Measurements from ENCODE around the gene TMEM269. TPM values are rescaled to one million over a fixed set of nuclear protein-coding genes. Genes with fewer than 3 reads are reported as not detected.
A peak's percentile ranks its signal among the peaks of the same experiment; 100 is the strongest.

The TMEM269 gene
- total RNA-seq, 1 experiment from 2014 or later, result 0.11 TPM

DNA sequence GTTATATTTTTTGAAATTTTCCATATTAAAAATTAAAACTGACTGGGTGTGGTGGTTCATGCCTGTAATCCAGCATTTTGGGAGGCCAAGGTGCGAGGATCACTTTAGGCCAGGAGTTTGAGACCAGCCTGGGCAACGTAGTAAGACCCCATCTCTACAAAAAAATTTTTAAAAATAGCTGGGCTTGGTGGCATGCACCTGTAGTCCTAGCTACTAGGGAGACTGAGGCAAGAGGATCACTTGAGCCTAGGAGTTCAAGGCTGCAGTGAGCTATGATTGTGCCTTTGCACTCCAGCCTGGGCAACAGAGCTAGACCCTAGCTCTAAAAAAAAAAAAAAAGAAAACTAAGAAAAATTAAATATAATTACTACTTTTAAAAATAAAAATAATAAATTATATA lies 36.9 kb downstream of the TMEM269 start:
- no peaks in the 10 kb centered on the region for H4K20me1 ChIP-seq (ENCODE audit: low read length)
- no peaks in the 10 kb centered on the region for H3K36me3 ChIP-seq (ENCODE audit: low read depth, low read length)
- DNase-seq, result no peak
- H3K4me2 ChIP-seq (ENCODE audit: low read length), result no peak overlapping the region
- no peak overlapping the region for H3K27ac ChIP-seq (ENCODE audit: low read length)
- H3K4me3 ChIP-seq (ENCODE audit: low read length), result no peak overlapping the region
- no peaks in the 10 kb centered on the region for H3F3A ChIP-seq (ENCODE audit: low read length, unreplicated experiment)
- no TSS peak for BruUV-seq (replicated peaks)
- H3K4me1 ChIP-seq (ENCODE audit: insufficient read depth, low read length), result peaks cover 16% of the 10 kb centered on the region
- no peaks in the 10 kb centered on the region for H3K27me3 ChIP-seq (ENCODE audit: low read length)
- ChIA-PET CTCF (interaction anchor here (0.6 kb wide), 1 partner anchor 103 kb away, joined by 8 read pairs; no protein-coding TSS in a partner anchor), POLR2A (ENCODE audit: unreplicated experiment) (no interaction called here)
- H3K9me2 ChIP-seq (replicated peaks; ENCODE audit: low read length), result no peaks in the 10 kb centered on the region
- ATAC-seq, result no peak
- intact Hi-C loops (cut with micrococcal nuclease), result no loop called here
- no peak overlapping the region for H2AFZ ChIP-seq (ENCODE audit: low read length)
- no peak for TF ChIP-seq EZH2 (IDR thresholded peaks at IDR 0.05; ENCODE audit: low read length, unreplicated experiment)
- TF ChIP-seq, protein P1, sequence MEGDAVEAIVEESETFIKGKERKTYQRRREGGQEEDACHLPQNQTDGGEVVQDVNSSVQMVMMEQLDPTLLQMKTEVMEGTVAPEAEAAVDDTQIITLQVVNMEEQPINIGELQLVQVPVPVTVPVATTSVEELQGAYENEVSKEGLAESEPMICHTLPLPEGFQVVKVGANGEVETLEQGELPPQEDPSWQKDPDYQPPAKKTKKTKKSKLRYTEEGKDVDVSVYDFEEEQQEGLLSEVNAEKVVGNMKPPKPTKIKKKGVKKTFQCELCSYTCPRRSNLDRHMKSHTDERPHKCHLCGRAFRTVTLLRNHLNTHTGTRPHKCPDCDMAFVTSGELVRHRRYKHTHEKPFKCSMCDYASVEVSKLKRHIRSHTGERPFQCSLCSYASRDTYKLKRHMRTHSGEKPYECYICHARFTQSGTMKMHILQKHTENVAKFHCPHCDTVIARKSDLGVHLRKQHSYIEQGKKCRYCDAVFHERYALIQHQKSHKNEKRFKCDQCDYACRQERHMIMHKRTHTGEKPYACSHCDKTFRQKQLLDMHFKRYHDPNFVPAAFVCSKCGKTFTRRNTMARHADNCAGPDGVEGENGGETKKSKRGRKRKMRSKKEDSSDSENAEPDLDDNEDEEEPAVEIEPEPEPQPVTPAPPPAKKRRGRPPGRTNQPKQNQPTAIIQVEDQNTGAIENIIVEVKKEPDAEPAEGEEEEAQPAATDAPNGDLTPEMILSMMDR (conservative IDR thresholded peaks at IDR 0.05; ENCODE audit: low read depth, low read length), result no peak
- TF ChIP-seq EZH2phosphoT487 (IDR thresholded peaks at IDR 0.05; ENCODE audit: borderline replicate concordance, low read length), result no peak
- no peak overlapping the region for H3K9ac ChIP-seq (ENCODE audit: low read length)
- H3K9me3 ChIP-seq (ENCODE audit: low read length), result no peaks in the 10 kb centered on the region
- 0 out of 2 replicates have a peak, but pooled peaks cover 3% of the 10 kb centered on the region for H3K79me2 ChIP-seq (ENCODE audit: low read length)

DNA sequence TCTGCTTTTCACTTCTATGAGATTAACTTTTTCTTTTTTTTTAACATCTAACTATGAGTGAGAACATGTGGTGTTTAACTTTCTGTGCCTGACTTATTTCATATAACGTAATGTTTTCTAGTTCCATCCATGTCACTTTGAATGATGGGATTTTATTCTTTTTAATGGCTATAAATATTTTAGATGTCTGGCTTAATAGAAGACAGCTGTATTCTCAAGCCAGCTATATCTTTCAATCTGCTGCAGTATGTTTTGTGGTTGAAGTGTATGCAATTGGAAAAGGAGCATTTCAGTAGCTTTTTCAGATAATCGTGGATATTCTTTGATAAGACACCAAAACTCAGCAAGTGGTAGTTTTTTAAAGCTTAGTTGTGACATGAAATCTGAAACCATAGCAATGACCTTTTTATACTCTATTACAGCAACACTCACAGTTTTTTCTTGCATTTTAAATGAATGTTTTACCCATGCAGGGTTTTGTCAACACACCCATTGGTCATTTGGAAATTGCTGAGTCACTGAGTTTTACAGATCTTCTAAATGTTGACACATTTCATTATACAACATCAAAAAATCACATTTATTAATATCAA lies 38.1 kb downstream of the TMEM269 start:
- DNase-seq, result peak; percentile 34
- ChIA-PET POLR2A (ENCODE audit: unreplicated experiment) (interaction anchor here (0.6 kb wide), 1 partner anchor 1225 kb away, joined by 3 read pairs; no protein-coding TSS in a partner anchor), CTCF (no interaction called here)
- no TSS peak for BruUV-seq (replicated peaks)
- Histone ChIP-seq H3K4me1 (ENCODE audit: insufficient read depth, low read length) (peaks cover 11% of the 10 kb centered on the region), H3K9ac (ENCODE audit: low read length) (no peak overlapping the region), H3K27me3 (ENCODE audit: low read length) (no peaks in the 10 kb centered on the region), H3K4me2 (ENCODE audit: low read length) (peak overlapping the region; percentile 15; the same call in 1 of the 2 replicates), H3K9me2 (replicated peaks; ENCODE audit: low read length) (no peaks in the 10 kb centered on the region), H3K36me3 (ENCODE audit: low read depth, low read length) (no peaks in the 10 kb centered on the region), H2AFZ (ENCODE audit: low read length) (no peak overlapping the region), H3F3A (ENCODE audit: low read length, unreplicated experiment) (no peaks in the 10 kb centered on the region), H4K20me1 (ENCODE audit: low read length) (no peaks in the 10 kb centered on the region), H3K9me3 (ENCODE audit: low read length) (no peaks in the 10 kb centered on the region), H3K4me3 (ENCODE audit: low read length) (no peak overlapping the region), H3K79me2 (ENCODE audit: low read length) (0 out of 2 replicates have a peak, but pooled peaks cover 1% of the 10 kb centered on the region), H3K27ac (ENCODE audit: low read length) (no peak overlapping the region)
- ATAC-seq, result peak; percentile 51
- intact Hi-C loops (cut with micrococcal nuclease), result no loop called here
- TF ChIP-seq, protein P1 (conservative IDR thresholded peaks at IDR 0.05; ENCODE audit: low read depth, low read length), result no peak
- TF ChIP-seq EZH2 (IDR thresholded peaks at IDR 0.05; ENCODE audit: low read length, unreplicated experiment) (no peak), EZH2phosphoT487 (IDR thresholded peaks at IDR 0.05; ENCODE audit: borderline replicate concordance, low read length) (no peak)

DNA sequence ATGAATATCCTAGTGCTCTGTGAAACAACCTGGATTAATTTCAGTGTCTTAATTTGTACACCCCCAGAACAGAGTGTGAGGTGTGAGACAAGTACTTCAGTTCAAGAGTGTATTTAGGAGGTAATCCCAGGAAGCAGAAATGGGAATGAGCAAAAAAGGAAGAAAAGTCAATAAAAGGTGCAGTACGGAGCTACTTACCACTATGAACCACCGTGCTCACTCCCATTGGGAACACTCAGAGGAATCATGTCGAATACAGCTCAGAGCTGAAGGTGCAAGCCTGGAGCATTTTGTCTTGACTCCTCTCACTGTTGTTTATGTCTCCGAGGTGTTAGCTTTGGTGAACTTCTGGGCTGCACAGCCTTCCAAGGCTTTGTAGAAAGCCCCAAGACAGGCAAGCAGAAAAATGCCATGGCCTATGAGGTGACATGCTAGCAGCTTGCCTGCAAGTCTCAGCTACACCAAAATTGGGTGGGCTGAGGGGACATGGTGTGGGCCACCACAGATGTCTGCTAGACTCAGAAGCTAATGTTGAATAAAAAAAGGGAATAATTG lies 39.8 kb downstream of the TMEM269 start:
- intact Hi-C loops (cut with micrococcal nuclease), result no loop called here
- ATAC-seq, result no peak
- Histone ChIP-seq H3K4me3 (ENCODE audit: low read length) (no peak overlapping the region), H3K9me3 (ENCODE audit: low read length) (no peaks in the 10 kb centered on the region), H3K9ac (ENCODE audit: low read length) (no peak overlapping the region), H3K9me2 (replicated peaks; ENCODE audit: low read length) (no peaks in the 10 kb centered on the region), H3F3A (ENCODE audit: low read length, unreplicated experiment) (no peaks in the 10 kb centered on the region), H3K27ac (ENCODE audit: low read length) (no peak overlapping the region), H3K4me2 (ENCODE audit: low read length) (no peak overlapping the region), H2AFZ (ENCODE audit: low read length) (no peak overlapping the region), H3K27me3 (ENCODE audit: low read length) (no peaks in the 10 kb centered on the region), H3K79me2 (ENCODE audit: low read length) (no peaks in the 10 kb centered on the region), H3K4me1 (ENCODE audit: insufficient read depth, low read length) (peaks cover 10% of the 10 kb centered on the region), H3K36me3 (ENCODE audit: low read depth, low read length) (no peaks in the 10 kb centered on the region), H4K20me1 (ENCODE audit: low read length) (no peaks in the 10 kb centered on the region)
- DNase-seq, result no peak
- BruUV-seq (replicated peaks), result no TSS peak
- no peak for TF ChIP-seq EZH2 (IDR thresholded peaks at IDR 0.05; ENCODE audit: low read length, unreplicated experiment)
- TF ChIP-seq EZH2phosphoT487 (IDR thresholded peaks at IDR 0.05; ENCODE audit: borderline replicate concordance, low read length), result no peak
- TF ChIP-seq, protein P1 (conservative IDR thresholded peaks at IDR 0.05; ENCODE audit: low read depth, low read length), result no peak
- ChIA-PET CTCF (no interaction called here), POLR2A (ENCODE audit: unreplicated experiment) (no interaction called here)
